GM19463 (cell line): ENCODE results near the gene NSD1.

Source experiments
- ATAC-seq: cut with Tn5 transposase; IDR thresholded peaks from one replicate; pipeline ENCODE4 v1.9.1; 2021; ENCODE audit warnings: mild to moderate bottlenecking, moderate library complexity; ENCODE audit not compliant: unreplicated experiment

NSD1 gene

DNA sequence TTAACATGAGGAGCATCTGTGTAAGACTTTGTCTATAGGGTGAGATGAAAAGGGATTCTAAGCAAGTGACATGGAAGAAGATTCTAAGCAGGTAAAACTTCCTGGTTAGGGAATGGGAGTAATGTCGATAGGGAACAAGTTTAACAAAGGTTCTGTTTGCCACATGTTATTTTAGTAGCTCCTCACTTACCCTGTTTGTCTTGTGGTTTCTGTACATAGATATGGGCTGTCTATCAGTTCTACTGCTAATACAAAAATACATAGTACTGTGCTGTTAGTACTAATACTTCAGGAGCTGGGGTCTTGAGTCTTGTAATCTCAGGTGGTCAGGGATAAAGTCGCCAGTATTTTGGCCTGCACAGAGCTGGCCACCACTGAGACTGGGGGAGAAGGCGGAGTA, 137.1 kb downstream of the NSD1 start:
- ATAC-seq, result no peak

DNA sequence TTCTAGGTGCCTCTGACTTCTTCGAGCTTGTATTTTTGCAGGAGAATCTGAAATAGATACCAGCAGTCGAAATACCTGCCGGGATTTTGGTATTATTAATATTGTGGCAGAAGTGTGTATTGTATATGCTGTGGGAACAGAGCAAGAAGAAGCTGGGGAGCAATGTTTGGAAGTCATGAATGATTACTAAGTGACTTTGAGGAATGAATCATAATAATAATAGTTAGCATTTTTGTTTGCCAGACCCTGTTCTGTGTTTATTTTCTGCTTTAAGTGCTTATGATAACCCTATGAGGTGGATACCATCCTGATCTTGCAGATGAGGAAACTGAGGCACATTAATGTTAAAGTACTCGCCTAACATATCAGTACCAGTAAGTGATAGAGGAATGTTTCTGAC, 137.5 kb downstream of the NSD1 start:
- ATAC-seq, result no peak

DNA sequence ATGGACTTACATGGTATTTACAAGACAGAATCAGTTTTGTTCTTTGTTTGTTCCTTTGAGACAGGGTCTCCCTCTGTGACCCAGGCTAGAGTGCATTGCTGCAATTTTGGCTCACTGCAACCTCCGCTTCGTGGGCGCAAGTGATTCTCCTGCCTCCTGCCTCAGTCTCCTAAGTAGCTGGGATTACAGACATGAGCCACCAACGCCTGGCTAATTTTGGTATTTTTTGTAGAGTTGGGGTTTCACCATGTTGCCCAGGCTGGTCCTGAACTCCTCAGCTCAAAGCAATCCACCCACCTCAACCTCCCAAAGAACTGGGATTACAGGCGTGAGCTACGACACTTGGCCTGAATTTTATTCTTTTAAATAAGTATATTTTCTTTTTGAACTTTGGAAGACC, 142.3 kb downstream of the NSD1 start:
- ATAC-seq, result no peak

DNA sequence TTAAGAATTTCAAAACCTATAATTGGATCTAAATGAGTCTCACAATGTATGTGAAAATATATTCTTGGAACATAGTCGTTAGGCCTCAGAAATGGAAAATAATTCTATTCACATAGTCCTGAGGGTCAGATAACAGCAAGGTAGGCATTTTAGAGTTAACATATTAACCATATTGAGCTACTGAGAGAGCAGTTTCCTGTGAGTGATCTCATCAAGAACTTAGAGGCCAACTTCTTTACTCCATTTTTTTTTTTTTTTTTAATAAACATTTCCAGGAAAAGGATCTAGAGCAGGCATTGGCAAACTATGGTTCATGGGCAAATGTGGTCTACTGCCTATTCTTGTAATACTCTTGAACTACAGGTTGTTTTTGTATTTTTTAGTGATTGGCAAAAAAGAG, 143.3 kb downstream of the NSD1 start:
- ATAC-seq, result no peak

DNA sequence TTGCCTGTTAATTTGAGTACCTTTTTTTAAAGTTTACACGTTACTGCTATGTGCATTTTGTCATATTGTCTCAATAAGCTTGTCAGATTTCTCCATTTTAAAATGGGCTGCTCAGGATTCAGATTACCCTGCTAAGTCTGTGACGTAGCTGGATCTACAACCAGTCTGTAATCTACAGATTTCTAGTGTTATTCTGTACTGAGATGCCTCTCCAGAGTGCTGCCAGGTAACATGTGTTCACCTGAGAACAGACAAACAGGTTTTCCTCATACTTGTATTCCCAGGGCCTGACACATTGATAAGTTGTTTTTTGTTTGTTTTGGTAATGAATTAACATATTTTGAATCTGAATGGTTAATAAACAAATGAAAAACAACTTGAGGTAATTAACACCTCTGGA, 154.6 kb downstream of the NSD1 start:
- ATAC-seq, result no peak

DNA sequence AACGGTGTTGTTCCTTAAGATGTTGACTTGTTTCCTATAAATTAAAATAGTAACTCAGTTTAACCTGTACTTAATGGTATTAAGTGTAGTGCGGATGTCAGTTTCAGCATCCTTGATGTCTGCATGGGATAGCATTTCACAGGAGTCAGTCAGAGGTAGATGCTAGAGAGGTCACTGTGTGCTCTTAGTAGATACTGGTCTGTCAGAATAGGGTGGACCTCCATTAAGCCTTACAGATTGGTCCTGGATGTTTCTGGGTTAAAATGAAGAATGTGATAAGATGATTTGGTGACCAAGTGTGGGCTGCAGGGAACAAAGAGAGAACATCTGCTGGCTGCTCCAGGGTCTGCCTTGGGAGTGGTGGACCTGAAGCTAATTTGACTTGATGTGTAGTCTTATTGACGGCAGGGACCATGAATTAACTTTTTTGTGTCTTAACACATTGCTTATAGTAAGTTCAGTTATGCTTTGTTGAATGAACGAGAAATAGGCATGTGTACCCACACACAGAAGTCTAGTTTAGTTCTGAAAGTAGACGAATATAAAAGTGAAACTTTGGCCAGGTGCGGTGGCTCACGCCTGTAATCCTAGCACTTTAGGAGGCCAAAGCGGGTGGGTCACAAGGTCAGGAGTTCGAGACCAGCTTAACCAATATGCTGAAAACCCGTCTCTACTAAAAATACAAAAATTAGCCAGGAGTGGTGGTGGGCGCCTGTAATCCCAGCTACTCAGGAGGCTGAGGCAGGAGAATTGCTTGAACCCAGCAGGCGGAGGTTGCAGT, 157.4 kb downstream of the NSD1 start:
- ATAC-seq, result no peak

DNA sequence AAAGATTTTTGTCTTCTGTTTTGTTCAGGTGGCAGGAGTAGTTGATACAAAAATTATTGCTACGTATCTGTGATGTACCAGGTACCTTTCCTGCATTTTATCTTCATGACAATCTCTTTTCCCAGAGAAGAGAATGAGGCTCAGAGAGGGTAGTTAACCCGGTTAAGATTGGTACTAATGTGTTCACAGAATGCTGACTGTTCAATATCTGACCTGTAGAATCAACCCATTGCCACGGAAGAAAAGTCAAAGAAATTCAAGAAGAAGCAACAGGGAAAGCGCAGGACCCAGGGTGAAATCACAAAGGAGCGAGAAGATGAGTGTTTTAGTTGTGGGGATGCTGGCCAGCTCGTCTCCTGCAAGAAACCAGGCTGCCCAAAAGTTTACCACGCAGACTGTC, 158.2 kb downstream of the NSD1 start:
- ATAC-seq, result no peak

DNA sequence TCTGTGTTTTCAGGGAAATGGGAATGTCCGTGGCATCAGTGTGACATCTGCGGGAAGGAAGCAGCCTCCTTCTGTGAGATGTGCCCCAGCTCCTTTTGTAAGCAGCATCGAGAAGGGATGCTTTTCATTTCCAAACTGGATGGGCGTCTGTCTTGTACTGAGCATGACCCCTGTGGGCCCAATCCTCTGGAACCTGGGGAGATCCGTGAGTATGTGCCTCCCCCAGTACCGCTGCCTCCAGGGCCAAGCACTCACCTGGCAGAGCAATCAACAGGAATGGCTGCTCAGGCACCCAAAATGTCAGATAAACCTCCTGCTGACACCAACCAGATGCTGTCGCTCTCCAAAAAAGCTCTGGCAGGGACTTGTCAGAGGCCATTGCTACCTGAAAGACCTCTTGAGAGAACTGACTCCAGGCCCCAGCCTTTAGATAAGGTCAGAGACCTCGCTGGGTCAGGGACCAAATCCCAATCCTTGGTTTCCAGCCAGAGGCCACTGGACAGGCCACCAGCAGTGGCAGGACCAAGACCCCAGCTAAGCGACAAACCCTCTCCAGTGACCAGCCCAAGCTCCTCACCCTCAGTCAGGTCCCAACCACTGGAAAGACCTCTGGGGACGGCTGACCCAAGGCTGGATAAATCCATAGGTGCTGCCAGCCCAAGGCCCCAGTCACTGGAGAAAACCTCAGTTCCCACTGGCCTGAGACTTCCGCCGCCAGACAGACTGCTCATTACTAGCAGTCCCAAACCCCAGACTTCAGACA, 160.4 kb downstream of the NSD1 start:
- ATAC-seq, result no peak

DNA sequence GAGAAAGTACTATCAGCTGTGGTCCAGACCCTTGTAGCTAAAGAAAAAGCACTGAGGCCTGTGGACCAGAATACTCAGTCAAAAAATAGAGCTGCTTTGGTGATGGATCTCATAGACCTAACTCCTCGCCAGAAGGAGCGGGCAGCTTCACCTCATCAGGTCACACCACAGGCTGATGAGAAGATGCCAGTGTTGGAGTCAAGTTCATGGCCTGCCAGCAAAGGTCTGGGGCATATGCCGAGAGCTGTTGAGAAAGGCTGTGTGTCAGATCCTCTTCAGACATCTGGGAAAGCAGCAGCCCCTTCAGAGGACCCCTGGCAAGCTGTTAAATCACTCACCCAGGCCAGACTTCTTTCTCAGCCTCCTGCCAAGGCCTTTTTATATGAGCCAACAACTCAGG, 161.1 kb downstream of the NSD1 start:
- no peak for ATAC-seq

DNA sequence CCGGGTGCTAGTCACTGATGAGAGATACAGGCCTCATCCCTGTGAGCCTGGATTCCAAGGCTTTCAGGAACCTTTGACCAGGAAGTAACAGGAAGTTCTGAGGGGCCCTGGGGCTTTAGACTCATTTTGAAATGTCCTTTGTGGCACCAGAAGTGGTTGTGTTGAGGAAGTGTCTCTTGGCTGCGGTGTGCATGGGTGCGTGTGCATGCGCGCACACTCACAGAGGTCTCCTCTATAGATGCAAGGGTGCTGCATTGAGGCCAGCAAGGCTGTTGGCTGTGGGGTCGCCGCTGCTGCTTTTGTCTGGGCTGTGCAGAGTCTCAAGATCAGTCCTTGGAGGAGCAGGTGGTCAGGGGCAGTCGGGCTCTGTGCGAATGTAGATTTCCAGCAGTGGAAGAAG, 162.4 kb downstream of the NSD1 start:
- ATAC-seq, result no peak

DNA sequence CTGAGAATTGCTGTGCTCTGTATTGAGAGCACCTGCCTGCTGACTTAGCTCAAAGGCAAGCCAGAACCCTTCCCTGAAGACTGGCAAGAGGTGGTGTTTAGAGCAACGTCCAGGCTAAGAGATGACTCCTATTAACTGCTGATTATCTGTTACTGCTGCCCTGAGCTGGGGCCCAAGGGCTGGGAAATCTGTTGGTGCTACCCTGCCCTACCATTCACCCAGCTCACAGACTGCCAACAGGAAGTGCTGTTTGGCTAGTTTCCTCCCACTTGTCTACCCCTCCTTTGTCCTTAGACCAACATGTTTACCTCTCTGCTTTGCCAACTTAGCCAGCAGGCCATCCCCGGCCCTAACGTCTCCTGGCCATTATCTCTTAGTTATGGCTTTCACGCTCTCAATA, 163.0 kb downstream of the NSD1 start:
- no peak for ATAC-seq

DNA sequence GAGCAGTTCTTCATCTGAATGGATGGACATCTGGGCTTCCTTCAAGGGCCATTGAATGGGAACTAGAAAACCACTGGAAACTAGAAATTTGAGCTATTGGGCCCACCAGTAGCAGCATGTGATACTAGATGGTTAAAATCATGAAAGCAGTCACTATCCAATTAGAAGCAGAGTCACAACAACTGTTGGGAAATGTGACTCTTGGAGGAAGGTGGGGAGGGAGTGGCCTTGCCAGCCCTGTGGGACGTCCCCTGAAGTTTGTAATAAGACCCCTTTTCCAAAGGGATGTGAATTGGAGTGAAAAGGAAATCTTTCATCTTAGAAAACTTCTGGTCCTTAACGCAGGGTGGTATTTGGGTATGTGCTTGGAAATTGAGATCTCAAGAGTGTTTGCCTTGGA, 164.3 kb downstream of the NSD1 start:
- no peak for ATAC-seq

DNA sequence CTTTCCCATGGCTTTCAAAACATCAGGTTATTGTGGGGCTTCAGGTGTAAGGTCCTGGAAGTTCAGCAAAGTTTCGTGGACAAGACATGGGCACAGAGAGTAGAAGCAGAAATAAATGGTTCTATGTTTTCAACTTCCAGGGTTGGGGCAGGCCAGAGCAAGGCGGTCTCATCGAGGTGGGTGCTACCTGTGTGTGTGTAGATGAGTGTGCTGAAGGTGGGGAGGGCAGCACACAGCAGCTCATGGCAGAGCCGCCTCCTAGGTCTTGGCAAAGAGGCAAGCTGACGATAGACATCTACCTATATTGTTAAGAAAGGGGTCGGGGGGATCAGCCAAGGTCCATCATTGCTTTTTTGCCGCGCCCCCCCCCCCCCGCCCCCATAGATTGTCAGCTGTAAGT, 166.1 kb downstream of the NSD1 start:
- no peak for ATAC-seq

DNA sequence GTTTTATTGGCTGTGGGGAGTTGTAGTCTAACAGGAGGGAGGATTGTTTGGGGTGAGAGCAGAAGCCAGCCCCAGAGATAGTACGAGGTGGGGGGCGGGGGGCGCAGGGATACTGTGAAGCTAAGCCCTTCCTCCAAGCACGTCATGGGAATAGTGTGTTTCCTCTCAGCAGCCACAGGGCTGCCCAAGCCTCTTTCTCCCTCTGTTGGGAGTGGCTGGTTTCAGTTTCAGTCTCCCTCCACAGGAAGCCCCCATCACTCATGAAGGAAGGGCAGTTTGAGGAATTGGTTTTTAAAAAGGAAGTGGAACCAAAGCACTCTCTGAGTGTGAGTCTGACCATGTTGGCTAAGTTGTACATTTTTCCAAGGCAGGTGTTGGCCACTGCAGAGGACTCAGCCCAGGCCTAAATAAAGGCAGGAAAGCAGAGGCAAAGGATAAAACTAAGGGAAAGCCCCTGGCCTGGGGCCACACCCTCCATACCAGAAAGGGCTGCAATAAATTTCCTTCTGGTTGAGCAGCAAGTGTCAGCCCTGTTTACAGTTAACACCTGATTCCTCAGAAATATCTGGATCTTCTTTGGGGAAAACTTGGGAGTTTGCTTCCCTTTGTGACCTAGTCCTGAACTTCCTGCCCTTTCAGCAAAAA, 166.8 kb downstream of the NSD1 start:
- peak; percentile 47 for ATAC-seq

DNA sequence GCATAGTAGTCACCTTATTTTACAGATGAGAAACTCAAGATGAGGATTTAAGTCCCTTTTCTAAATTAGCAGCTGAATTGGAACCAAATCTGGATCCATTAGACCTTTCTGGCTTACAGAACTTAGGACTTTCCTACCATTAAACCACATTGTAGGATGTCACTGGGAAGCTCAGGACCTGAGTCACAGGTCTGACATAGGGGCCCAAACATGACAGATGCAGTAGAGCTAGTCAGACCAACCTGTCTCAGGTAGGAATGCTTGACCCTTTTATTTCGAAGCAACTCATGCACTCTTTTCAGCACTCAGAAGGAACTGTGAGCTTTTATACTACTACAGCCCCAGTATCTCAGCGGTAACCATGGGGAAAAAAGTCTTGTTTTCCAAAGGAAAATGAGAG, 167.4 kb downstream of the NSD1 start:
- no peak for ATAC-seq

DNA sequence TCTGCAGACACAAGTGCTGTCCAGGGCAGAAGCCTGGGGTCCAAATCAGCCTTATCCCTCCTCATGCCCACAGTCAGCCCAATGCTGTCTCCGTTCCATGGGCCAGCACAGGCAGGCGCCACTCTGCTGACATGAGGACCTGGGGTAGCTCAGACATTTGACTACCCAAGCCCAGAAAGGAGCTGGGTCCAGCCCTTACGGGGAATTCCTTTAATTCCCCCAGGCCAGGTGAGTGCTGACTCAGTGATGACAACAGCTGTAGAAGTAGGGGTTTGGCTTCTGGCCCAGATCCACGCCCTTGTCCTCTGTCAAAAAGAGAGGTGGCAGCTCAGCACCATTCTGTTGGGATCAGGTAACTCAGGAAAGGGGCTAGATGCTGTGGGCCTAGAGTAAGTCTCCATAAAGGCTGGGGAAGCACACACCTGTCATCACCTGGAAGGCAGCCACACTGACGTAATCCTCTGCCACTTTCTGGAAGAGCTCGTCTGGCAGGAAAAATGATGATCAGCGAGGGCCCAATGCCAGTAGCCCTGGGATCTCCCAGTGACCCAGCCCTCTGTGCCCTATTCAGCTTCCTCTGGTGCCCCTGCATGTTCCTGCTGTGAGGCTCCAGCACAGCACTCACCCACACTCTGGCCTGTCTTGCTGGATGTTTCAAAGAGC, 168.1 kb downstream of the NSD1 start:
- no peak for ATAC-seq

DNA sequence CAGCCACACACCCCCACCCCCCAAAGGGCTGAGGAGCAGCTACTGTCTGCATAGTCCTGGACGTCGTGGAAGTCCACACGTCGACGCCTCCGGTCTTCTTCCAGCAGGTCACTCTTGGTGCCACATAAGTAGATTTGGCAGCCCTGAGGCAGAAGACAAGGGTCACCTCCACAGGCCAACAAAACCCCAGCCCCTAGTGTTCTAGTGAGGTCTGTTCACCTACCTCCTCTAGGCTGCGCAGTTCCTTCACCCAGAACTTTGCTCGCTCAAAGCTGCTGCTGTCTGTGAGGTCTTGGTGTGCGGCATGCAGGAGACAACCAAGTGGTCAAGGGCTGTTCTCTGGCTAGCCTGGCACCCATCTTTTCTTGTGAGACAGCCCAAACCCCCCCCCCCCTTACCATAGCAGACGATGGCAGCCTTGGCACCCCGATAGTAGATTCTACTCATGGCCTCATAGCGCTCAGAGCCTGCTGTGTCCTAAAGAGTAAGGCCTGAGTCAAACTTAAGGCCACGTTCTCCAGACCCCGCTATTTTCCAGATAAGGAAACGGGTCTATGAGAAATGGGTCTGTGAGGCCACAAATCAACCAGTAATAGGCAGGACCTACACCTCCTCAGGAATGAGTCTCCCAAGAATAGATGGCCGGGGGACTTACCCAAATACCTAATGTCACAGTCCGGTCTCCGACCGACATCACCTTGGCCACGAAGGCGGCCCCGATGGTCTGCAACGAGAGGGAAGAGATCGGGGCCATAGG, 169.0 kb downstream of the NSD1 start:
- no peak for ATAC-seq

DNA sequence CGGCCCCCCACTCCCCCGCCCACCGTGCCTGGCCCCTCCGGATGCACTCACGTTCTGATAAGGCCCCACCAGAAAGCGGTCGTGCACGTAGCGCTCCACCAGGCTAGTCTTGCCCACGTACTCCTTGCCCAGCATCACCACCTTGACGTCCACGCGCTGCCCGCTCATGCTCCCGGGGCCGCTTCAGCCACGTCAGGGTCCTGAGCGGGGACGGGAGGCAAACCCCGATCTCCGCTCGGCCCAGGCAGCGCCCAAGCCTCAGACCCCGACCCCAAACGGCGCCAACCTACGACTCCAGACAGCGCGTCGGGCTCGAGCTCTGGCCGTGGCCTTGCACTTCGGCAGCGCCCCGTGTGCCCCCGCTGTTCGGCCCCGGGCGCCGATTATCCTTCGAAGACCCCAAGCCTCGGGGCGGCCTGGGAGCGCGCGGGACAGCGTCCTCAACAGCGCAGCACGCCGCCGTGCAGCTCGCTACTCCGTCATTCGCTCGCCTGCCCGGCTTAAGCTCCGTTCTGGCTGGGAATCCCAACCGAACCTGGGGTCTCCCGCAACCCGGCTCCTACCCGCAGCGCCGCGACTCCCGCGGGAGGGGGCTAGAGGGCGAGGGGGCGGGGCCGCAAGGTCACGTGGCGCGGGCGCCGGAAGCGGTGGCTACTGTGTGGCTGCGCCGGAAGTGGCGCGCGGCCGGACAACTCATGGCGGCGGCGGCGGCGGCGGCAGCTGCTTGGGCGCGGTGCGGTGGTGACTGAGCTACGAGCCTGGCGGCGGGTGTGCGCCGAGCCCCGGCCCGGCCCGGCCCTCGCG, 169.8 kb downstream of the NSD1 start, which contains the start of the genes PRELID1 and RAB24:
Gene PRELID1 (plus strand): TSS at position 679 of the 804 bp plus-strand sequence. CDS start 187 bp downstream, outside the sequence.
Gene RAB24 (minus strand): TSS at position 599 of the 804 bp plus-strand sequence. CDS start 431 bp downstream, at position 168.
- ATAC-seq, result peak; percentile 56

DNA sequence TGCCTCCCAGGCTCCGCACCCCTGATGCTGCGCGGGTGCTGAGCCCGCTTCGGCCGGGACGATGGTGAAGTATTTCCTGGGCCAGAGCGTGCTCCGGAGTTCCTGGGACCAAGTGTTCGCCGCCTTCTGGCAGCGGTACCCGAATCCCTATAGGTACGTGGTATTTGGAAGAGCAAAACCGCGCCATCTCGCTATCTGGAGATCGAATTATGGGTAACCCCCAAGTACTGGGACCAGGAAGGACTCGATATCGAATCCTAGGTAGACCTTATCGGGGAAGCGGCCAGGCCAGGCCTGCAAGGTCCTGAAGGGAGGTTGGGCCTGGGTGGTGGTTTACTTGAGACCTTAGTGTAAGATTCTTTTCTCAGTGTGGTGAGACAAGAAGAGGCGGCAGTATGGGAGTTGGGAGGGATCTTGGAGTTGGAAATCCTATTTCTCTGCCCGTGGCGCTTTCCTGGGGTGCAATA, 170.4 kb downstream of the NSD1 start:
- no peak for ATAC-seq
